Pulmonary artery endothelial cell (primary cell): ENCODE measurements around the gene CRLF1. TPM values are rescaled to one million over a fixed set of nuclear protein-coding genes. Genes with fewer than 3 reads are reported as not detected.

Experiments used
- DNase-seq: peaks from one replicate; pipeline ENCODE4 v3.0.0-alpha.2; 2011; ENCODE audit warnings: low read depth, low spot score
- total RNA-seq: library from RNA; depleted of rRNA; stranded (reverse); fragments of >200 nt; gene quantifications from 2 replicates; pipeline ENCODE4 v1.2.3, GENCODE V29; 2014

The CRLF1 gene
- total RNA-seq, 1 donor from 2014 or later: not detected

DNA sequence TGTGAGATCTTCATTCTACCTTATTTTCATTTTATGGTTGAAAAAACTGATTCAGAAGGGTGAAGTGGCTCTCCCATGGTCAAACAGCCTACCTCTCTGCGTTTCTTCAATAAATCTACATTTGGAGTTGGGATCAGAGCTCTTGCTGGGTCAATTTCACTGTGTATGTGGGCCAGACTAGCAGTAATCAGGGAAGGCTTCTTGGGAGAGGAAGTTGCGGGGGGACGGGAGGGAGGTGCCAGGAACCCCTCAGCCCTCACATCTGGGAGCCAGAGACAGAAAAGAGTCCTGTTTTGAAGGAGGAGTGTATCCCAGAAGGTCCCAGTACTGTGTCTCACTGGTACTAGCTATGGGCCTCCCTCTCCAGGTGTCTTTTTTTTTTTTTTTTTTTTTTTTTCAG, 48.0 kb downstream of the CRLF1 start:
- DNase-seq: no peak

DNA sequence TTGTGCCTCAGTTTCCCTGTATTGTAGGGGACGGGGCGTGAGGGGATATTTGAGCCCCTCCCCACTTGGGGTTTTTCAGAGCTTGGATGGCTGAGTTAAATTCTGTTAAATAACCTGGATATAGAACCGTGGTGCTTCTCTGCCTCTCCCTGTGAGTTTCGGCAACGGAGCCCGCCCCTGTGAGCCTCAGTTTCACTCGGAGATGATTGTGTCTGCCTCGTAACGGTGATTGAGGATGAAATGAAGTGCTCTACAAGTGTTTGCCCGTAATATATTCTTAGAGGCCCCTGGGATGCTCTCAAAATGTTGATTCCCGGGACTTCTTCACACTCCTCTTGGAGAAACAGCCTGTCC, 48.4 kb downstream of the CRLF1 start:
- no peak for DNase-seq

DNA sequence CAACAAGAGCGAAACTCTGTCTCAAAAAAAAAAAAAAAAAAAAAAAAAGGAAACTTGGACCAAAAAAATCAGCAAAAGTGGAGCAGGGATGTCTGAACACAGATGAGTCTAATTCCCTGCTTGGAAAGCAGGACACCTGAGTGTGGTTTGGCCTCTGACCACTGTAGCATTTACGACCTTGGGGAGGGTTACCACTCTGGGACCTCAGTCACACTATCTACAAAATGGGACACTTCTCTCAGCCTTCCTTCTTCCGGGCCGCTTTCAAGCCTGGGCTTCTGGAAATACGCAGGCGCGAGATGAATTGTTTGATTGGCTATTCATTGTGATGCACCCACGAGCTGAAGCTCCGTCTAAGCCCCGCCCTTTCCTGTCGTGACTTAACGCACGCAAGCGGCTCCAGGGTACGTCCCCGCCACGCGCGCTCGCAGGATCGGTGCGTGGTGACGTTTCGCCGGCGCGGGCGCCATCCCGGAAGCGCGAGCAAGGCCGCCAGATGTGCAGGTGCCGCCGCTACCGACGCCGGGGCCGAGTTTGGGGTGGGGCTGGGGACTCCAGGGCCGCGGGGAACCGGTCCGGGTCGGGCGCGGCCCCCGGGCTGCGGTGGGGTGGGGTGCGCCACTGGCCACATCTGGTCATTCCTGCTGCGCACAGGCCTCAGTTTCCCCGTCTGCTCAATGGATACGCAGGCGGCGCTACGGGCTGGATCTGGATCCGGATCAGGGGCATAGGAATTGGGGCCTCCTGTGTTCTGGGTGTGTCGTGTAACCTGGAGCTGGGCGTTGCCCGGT, 49.0 kb downstream of the CRLF1 start, which contains the start of gene KXD1:
Gene KXD1, plus strand, starts transcription at position 460 of the 791 bp plus-strand sequence. CDS start 4,187 bp downstream, outside the sequence.
- DNase-seq: peak; percentile 98

DNA sequence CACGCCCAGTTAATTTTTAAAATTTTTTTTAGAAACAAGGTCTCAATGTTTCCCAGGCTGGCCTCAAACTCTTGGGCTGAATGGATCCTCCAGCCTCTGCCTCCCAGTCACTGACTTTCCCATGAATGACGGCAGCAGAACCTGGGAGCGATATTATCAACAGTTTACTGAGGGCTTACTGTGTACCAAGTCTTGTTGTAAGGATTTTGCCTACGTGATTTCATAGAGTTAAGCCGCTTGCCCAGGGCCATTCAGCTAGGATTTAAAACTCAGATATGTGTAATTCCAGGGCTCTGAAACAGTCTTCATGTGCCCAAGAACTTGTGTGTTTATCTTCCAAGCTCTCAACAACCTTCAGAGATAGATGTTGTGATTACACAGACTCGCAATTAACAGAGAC, 55.0 kb downstream of the CRLF1 start:
- DNase-seq: no peak

DNA sequence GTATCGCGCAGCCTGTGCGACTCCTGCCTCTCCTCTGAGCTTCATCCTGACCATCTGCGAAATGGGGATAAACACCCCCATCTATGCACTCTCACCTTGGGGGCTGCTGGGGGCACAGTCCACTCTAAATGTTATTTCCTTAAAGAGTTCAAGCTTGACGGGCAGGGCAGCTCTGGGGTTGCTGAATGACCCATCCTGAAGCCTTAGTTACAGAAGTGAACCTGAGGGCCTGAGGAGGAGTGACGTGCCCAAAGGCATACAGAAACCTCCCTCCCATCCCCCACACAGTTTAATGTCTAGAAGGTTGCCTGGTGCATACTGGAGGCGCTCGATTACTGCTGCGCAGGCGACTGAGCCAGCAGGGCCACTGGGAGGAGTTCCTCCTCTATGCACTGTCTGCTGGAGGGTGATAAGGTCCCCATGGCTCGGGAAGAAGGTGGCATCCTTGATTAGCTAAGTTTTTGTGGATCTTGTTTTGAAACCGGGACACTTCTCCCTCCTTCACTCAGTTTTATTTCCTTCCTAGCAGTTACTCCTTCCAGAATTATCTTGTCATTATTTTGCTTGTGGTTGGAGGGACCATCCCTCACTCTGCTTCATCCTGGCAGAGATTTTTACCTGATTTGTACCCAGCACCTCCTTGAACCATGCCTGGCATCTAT, 62.7 kb downstream of the CRLF1 start:
- DNase-seq: no peak

Other genes with a start within 250 kb of the CRLF1 start
- gene GDF15, start 220.6 kb downstream of the CRLF1 start, total RNA-seq: 95.0 and 102 TPM in 2 replicates
- not detected in 2 replicates for gene LRRC25, start 209.2 kb downstream of the CRLF1 start, total RNA-seq
- 75.4 and 84.3 TPM in 2 replicates for gene SSBP4, start 187.4 kb downstream of the CRLF1 start, total RNA-seq
- 45.2 and 46.0 TPM in 2 replicates for gene ISYNA1, start 168.7 kb downstream of the CRLF1 start, total RNA-seq
- gene ELL, start 84.7 kb downstream of the CRLF1 start, total RNA-seq: 13.4 and 15.3 TPM in 2 replicates
- gene FKBP8, start 63.2 kb downstream of the CRLF1 start, total RNA-seq: 130 and 186 TPM in 2 replicates
- gene KXD1, start 48.9 kb downstream of the CRLF1 start, total RNA-seq: 75.2 and 84.4 TPM in 2 replicates
- gene UBA52, start 34.9 kb downstream of the CRLF1 start, total RNA-seq: 882 and 970 TPM in 2 replicates
- 54.5 and 56.5 TPM in 2 replicates for gene REX1BD, start 18.0 kb downstream of the CRLF1 start, total RNA-seq
- 0.14 and 0.40 TPM in 2 replicates for gene TMEM59L, start 6.1 kb upstream of the CRLF1 start, total RNA-seq
- 4.7 and 6.2 TPM in 2 replicates for gene KLHL26, start 30.2 kb upstream of the CRLF1 start, total RNA-seq
- 0.79 and 1.1 TPM in 2 replicates for gene CRTC1, start 76.9 kb upstream of the CRLF1 start, total RNA-seq
- not detected in 2 replicates for gene COMP, start 184.5 kb upstream of the CRLF1 start, total RNA-seq
- gene UPF1, start 225.2 kb upstream of the CRLF1 start, total RNA-seq: 62.3 and 80.6 TPM in 2 replicates